ENCODE measurements around the gene TAAR6. TPM values are rescaled to one million over a fixed set of nuclear protein-coding genes. Genes with fewer than 3 reads are reported as not detected.
"Not testable (repeated sequence)": the region's sequence is repeated elsewhere in the genome, so short reads cannot be mapped to it uniquely, and the experiment has no call there.

Gene TAAR6
- total RNA-seq, 1 donor from 2014 or later: not detected

DNA sequence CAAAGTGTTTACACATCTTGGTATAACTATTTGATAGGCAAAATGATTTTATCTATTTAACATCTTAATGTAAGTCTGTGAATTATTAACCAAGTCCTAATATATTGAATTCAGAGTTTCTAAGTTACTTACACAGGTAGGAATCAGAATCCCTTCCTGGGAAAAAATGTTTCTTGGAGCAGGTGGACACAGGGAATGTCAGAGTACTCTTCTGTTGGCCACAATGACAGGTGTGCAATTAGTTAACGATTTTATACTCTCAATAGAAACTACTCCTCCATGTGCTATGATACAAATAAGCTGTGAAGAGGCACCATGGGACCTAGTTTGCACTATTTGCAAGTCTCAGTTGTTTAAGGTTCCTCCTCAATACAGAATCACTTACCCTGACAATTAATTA, 20.2 kb downstream of the TAAR6 start:
- DNase-seq: no peak

- no peak for DNase-seq
These were observed 22.7 kb downstream of the TAAR6 start for GRCh38 chr6:132592855-132593254.

DNA sequence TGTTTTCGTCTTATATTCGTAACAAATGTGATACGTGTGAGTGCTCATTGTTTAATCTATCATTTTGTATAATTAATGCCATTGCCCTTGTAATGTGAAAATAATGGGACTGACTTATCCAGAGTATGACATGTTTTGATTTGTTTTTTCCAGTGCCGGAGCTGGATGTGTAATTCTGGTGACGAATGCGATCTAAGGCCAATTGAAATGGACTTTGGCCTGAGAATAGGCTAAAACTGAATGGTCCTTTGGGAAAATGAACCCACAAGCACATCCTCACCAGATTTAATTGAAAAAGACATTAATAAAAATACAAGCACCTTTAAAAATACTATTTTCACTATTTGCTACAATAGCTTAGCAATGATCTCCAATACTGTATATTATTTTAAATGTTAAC, 26.1 kb downstream of the TAAR6 start:
- no peak for DNase-seq

GRCh38 chr6:132598473-132598872, 28.4 kb downstream of the TAAR6 start:
- peak; percentile 3 for DNase-seq

DNA sequence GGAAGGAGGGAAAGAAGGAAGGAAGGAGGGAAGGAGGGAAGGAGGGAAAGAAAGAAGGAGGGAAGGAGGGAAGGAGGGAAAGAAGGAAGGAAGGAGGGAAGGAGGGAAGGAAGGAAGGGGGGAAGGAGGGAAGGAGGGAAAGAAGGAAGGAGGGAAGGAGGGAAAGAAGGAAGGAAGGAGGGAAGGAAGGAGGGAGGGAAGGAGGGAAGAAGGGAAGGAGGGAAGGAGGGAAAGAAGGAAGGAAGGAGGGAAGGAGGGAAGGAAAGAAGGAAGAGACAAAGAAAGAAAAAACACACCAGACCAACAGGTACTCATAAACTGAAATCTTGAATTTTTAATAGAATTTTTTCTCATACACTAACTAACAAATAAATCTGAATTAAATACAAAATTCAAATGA, 30.8 kb downstream of the TAAR6 start:
- not testable (repeated sequence) for DNase-seq

GRCh38 chr6:132604635-132605152, 34.6 kb downstream of the TAAR6 start:
- no peak for DNase-seq

GRCh38 chr6:132607544-132608233, 37.6 kb downstream of the TAAR6 start:
- no peak for DNase-seq

GRCh38 chr6:132611616-132612015, 41.5 kb downstream of the TAAR6 start:
- DNase-seq: no peak

- DNase-seq: no peak
These were observed 42.5 kb downstream of the TAAR6 start for GRCh38 chr6:132612449-132613108.

- no peak for DNase-seq
These were observed 44.4 kb downstream of the TAAR6 start for GRCh38 chr6:132614554-132614953.

- no peak for DNase-seq
These were observed 46.6 kb downstream of the TAAR6 start for GRCh38 chr6:132616677-132617076.

Small RNA genes within 50 kb of the gene (small RNA-seq; reads per million reads assigned to genes)
- not detected for gene TAAR7P (ENCODE audit: low replicate concordance)

Other genes with a start within 250 kb of the TAAR6 start
- gene MOXD1, start 168.8 kb upstream of the TAAR6 start, total RNA-seq: 17.6 TPM
- gene STX7, start 57.2 kb upstream of the TAAR6 start, total RNA-seq: 50.0 TPM
- not detected for gene TAAR9, start 32.0 kb upstream of the TAAR6 start, total RNA-seq
- not detected for gene TAAR8, start 17.6 kb upstream of the TAAR6 start, total RNA-seq
- gene TAAR5, start 19.4 kb downstream of the TAAR6 start, total RNA-seq: not detected
- gene TAAR2, start 54.0 kb downstream of the TAAR6 start, total RNA-seq: not detected
- not detected for gene TAAR1, start 88.9 kb downstream of the TAAR6 start, total RNA-seq
- gene VNN1, start 143.7 kb downstream of the TAAR6 start, total RNA-seq: 0.31 TPM
- 3.7 TPM for gene VNN2, start 187.6 kb downstream of the TAAR6 start, total RNA-seq
- 10.2 TPM for gene SLC18B1, start 228.3 kb downstream of the TAAR6 start, total RNA-seq
- gene RPS12, start 244.2 kb downstream of the TAAR6 start, total RNA-seq: 752 TPM

Data from tongue (tissue), 3 donors.